Colonic mucosa (tissue), 4 donors: Measurements from ENCODE around the gene SDK2. TPM values are rescaled to one million over a fixed set of nuclear protein-coding genes. Genes with fewer than 3 reads are reported as not detected.

Experiments
- DNase-seq: peaks from one replicate; pipeline ENCODE4 v3.0.0-alpha.2; 2020
- H3K27ac ChIP-seq: fragments of 200-600 bp; one replicate; pipeline ENCODE4 v1.8.0; 2021
- H3K27me3 ChIP-seq: fragments of 200-600 bp; one replicate; pipeline ENCODE4 v1.8.0; 2021
- H3K36me3 ChIP-seq: fragments of 200-600 bp; one replicate; pipeline ENCODE4 v1.8.0; 2021
- H3K4me1 ChIP-seq: fragments of 200-600 bp; one replicate; pipeline ENCODE4 v1.8.0; 2021; ENCODE audit warnings: mild to moderate bottlenecking
- H3K4me3 ChIP-seq: fragments of 200-600 bp; one replicate; pipeline ENCODE4 v1.8.0; 2021
- H3K9ac ChIP-seq, 2 donors: one replicate each; pipeline ENCODE4 v1.7.0; 2013; ENCODE audit warnings: control low read depth in 2 of 2, low read depth in 2 of 2, low read length in 2 of 2
- H3K9me3 ChIP-seq: fragments of 200-600 bp; one replicate; pipeline ENCODE4 v1.8.0; 2021
- intact Hi-C: fragments of 100-400 bp; cut with DNase I; formaldehyde crosslinking; loops from one replicate; pipeline ENCODE4 v1.14.1; 2022
- total RNA-seq, 2 donors: library from RNA; stranded (reverse); fragmentation: NEBNext Ultra II Directional in 1 of 2; extraction: Animal tissue kit (Norgen Biotek cat#: 25700) in 1 of 2; gene quantifications; one replicate each; pipeline ENCODE4 v1.2.1, GENCODE V29; 2021
- TF ChIP-seq, protein P1 (sequence below): fragments of 200-600 bp; IDR thresholded peaks from one replicate; pipeline ENCODE4 v1.8.0; 2022; ENCODE audit warnings: antibody characterized with exemption, mild to moderate bottlenecking
- donor health status: healthy.
- donor health status: DM: no; HTN: no; CAD: no.
- donor health status: DM: no; HTN: no; CAD: no.

The SDK2 gene
- total RNA-seq, 2 donors from 2014 or later, result 0.94 to 1.2 TPM

DNA sequence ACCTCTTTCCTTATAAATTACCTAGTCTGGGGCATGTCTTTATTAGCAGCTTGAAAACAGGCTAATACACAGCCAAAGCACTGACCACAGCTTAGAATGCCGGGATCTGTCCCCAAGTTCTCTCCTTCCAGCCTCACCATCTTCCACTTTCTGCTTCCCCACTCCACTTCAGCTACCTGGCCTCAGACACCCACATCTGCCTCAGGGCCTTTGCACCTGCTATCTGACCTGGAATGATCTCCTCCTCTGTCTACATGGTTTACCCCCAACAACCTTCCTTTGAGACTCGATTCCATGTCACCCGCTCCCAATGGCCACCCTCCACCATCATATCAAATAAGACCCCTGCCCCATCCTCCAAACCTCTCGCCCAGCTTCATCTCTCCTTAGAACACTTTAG, 179.8 kb downstream of the SDK2 start:
- DNase-seq, result no peak
- Histone ChIP-seq H3K27me3 (no peaks in the 10 kb centered on the region), H3K9ac (no peak overlapping the region), H3K9me3 (no peaks in the 10 kb centered on the region), H3K27ac (no peak overlapping the region), H3K36me3 (no peaks in the 10 kb centered on the region), H3K4me1 (no peaks in the 10 kb centered on the region), H3K4me3 (no peak overlapping the region)
- TF ChIP-seq, protein P1, sequence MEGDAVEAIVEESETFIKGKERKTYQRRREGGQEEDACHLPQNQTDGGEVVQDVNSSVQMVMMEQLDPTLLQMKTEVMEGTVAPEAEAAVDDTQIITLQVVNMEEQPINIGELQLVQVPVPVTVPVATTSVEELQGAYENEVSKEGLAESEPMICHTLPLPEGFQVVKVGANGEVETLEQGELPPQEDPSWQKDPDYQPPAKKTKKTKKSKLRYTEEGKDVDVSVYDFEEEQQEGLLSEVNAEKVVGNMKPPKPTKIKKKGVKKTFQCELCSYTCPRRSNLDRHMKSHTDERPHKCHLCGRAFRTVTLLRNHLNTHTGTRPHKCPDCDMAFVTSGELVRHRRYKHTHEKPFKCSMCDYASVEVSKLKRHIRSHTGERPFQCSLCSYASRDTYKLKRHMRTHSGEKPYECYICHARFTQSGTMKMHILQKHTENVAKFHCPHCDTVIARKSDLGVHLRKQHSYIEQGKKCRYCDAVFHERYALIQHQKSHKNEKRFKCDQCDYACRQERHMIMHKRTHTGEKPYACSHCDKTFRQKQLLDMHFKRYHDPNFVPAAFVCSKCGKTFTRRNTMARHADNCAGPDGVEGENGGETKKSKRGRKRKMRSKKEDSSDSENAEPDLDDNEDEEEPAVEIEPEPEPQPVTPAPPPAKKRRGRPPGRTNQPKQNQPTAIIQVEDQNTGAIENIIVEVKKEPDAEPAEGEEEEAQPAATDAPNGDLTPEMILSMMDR, result no peak
- intact Hi-C loops, result no loop called here

DNA sequence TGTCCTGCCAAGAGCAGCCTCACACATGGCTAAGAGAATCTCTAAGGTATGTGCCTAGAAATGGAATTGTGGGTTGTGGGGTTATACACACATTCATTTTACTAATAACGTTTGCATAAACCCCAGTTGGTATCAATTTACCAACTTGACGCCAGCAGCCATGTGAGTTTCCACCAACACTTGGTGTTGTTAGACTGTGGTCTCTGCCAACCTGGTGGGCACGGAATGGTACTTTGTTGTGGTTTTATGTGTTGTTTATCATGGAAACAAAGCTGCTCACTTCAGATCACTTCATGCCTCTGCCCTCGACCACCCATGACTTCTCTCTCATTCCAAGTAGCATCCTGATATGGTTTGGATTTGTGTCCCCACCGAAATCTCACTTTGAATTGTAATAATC, 180.4 kb downstream of the SDK2 start:
- H3K4me1 ChIP-seq, result no peaks in the 10 kb centered on the region
- H3K9me3 ChIP-seq, result no peaks in the 10 kb centered on the region
- no peak overlapping the region for H3K4me3 ChIP-seq
- intact Hi-C loops, result no loop called here
- H3K27me3 ChIP-seq, result no peaks in the 10 kb centered on the region
- TF ChIP-seq, protein P1, result no peak
- H3K27ac ChIP-seq, result no peak overlapping the region
- no peak for DNase-seq
- H3K9ac ChIP-seq, result no peak overlapping the region
- H3K36me3 ChIP-seq, result no peaks in the 10 kb centered on the region

DNA sequence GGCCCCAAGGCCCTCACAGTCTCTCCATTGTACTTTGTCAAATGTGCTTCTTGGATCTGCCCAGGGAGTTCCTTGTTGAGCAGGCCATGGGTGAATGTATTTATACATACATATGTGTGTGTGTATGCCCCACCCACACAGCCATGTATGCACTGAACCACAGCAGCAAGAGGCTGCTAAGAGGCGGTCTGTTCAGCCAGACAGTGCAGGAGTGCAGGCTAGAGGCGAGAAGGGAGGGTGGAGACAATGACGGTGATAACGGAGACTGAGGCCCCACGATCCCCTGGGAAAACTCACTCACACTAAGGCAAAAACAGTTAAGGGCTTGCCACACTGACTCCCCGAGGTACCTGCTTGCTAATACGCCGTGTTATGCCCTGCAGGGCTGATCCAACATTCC, 181.4 kb downstream of the SDK2 start:
- no peak for DNase-seq
- Histone ChIP-seq H3K4me1 (no peaks in the 10 kb centered on the region), H3K4me3 (no peak overlapping the region), H3K27ac (no peak overlapping the region), H3K9ac (no peak overlapping the region), H3K27me3 (no peaks in the 10 kb centered on the region), H3K9me3 (no peaks in the 10 kb centered on the region), H3K36me3 (no peaks in the 10 kb centered on the region)
- intact Hi-C loops, result no loop called here
- TF ChIP-seq, protein P1, result no peak

DNA sequence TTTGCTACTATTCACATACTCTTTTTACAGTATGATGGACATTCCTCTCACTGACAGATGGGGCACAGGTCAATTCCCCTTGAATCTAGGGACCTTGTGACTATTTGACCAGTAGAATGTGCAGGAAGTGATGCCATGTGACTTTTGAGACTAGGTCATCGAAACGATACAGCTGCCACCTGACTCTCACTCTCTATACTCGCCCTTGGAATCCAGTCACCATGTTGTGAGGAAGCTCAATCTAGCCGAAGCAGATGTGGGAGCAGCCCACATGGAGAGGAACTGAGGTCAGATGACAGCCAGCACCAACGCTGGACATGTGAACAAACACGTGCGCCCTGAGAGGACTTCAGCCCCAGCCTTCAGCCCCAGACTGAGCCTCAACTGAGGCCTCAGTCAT, 184.3 kb downstream of the SDK2 start:
- intact Hi-C loops, result no loop called here
- no peak for DNase-seq
- TF ChIP-seq, protein P1, result no peak
- no peaks in the 10 kb centered on the region for H3K27me3 ChIP-seq
- no peak overlapping the region for H3K9ac ChIP-seq
- H3K36me3 ChIP-seq, result no peaks in the 10 kb centered on the region
- H3K27ac ChIP-seq, result no peak overlapping the region
- H3K4me3 ChIP-seq, result no peak overlapping the region
- no peaks in the 10 kb centered on the region for H3K4me1 ChIP-seq
- H3K9me3 ChIP-seq, result no peaks in the 10 kb centered on the region

DNA sequence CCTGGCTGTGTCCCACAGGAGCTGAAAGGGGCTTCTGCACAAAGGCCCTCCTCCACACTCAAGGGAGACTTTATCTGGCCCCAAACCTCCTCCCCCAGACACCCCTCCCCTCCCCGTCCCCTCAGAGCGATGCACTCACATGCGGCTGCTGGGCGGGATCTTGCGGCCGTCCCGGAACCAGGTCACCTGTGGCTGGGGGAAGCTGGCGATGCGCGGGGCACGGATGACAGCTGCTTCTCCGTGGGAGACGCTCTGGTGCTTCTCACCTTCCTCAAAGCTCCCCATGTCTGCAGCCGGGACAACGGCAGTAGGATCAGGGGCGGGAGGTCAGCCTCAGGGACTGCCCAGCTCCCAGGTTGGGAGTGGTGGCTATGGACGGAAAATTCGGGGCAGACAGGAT, 188.5 kb downstream of the SDK2 start:
- no peaks in the 10 kb centered on the region for H3K36me3 ChIP-seq
- no peak overlapping the region for H3K4me3 ChIP-seq
- DNase-seq, result no peak
- H3K27me3 ChIP-seq, result no peaks in the 10 kb centered on the region
- no peaks in the 10 kb centered on the region for H3K4me1 ChIP-seq
- TF ChIP-seq, protein P1, result no peak
- intact Hi-C loops, result no loop called here
- H3K27ac ChIP-seq, result no peak overlapping the region
- H3K9ac ChIP-seq, result no peak overlapping the region
- H3K9me3 ChIP-seq, result no peaks in the 10 kb centered on the region
